ENCODE results near the gene TRIM46.

DNA sequence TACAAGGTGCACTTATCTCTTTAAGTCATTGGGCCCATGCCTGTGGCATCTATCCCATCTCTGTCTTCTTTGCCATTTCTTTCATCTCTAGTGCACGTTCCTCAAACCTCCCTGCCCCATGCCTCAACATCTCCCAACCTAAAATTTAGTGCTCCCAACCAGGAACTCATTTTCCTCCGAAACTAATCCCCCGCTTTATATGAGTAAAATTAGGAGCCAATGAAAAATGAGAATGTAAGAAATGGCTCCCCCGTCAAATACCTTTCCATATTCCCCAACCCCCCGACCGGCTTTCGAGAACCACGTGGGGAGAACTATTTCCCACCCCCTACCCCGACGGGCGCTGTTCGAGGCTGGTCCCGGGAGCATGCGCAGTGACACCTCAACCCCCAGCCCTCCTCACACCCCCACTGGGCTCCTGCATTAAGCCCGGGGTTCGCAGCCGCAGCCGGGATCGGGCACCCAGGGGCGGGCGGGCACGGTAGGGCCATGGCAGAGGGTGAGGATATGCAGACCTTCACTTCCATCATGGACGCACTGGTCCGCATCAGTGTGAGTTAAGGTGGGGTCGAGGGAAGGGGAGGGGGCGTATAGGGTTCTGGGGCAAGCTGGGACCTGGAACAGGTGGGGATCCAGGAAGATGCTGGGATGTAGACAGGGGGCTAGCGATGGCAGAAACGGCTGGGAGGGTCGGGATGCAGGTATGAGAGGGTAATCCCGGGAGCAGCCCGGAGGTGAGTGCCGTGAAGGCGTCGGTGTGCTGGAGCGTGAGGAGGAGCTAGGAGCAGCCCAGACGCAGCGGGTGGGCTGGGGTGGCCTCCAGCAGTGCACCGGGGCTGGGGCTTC is at the start of gene TRIM46:
- TF ChIP-seq, protein P1, sequence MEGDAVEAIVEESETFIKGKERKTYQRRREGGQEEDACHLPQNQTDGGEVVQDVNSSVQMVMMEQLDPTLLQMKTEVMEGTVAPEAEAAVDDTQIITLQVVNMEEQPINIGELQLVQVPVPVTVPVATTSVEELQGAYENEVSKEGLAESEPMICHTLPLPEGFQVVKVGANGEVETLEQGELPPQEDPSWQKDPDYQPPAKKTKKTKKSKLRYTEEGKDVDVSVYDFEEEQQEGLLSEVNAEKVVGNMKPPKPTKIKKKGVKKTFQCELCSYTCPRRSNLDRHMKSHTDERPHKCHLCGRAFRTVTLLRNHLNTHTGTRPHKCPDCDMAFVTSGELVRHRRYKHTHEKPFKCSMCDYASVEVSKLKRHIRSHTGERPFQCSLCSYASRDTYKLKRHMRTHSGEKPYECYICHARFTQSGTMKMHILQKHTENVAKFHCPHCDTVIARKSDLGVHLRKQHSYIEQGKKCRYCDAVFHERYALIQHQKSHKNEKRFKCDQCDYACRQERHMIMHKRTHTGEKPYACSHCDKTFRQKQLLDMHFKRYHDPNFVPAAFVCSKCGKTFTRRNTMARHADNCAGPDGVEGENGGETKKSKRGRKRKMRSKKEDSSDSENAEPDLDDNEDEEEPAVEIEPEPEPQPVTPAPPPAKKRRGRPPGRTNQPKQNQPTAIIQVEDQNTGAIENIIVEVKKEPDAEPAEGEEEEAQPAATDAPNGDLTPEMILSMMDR (optimal IDR thresholded peaks at IDR 0.05 in 1 of 3, IDR thresholded peaks at IDR 0.05 in 1 of 3, conservative IDR thresholded peaks at IDR 0.05 in 1 of 3; ENCODE audit: extremely low read depth in 1 of 3, insufficient read depth in 2 of 3, low read length in 3 of 3) = no peak
- TF ChIP-seq EZH2 (IDR thresholded peaks at IDR 0.05; ENCODE audit: low read length) = no peak

Measured in keratinocyte (primary cell).